Ectodermal cell (in vitro differentiated cells): ENCODE measurements around the gene MAPK10.
"Not testable (repeated sequence)": the region's sequence is repeated elsewhere in the genome, so short reads cannot be mapped to it uniquely, and the experiment has no call there.

Experiments
- H3K27ac ChIP-seq: 2 replicates; pipeline ENCODE4 v1.7.0; 2013; ENCODE audit warnings: mild to moderate bottlenecking, low read depth, low read length; ENCODE audit not compliant: insufficient read depth, poor library complexity, severe bottlenecking
- H3K27me3 ChIP-seq: 2 replicates; pipeline ENCODE4 v1.7.0; 2013; ENCODE audit warnings: mild to moderate bottlenecking, low read length; ENCODE audit not compliant: insufficient read depth, control insufficient read depth, poor library complexity, severe bottlenecking
- H3K36me3 ChIP-seq: one replicate; pipeline ENCODE4 v1.7.0; 2013; ENCODE audit warnings: low read length; ENCODE audit not compliant: control insufficient read depth, insufficient read depth
- H3K4me1 ChIP-seq: one replicate; pipeline ENCODE4 v1.7.0; 2013; ENCODE audit warnings: low read length; ENCODE audit not compliant: control insufficient read depth, insufficient read depth
- H3K4me3 ChIP-seq: 2 replicates; pipeline ENCODE4 v1.7.0; 2013; ENCODE audit warnings: low read depth, low read length, control low read depth; ENCODE audit not compliant: insufficient read depth
- H3K9me3 ChIP-seq: 2 replicates; pipeline ENCODE4 v1.7.0; 2013; ENCODE audit warnings: mild to moderate bottlenecking, low read length, moderate library complexity; ENCODE audit not compliant: control insufficient read depth
- WGBS, 2 experiments: methylation state at CpG; one replicate each; pipeline ENCODE4 v1.1.7; 2013; ENCODE audit warnings: missing lambda C conversion rate in 2 of 2; 5-methylcytosine and 5-hydroxymethylcytosine counted together

Gene MAPK10

GRCh38 chr4:86354390-86354789, 5.5 kb downstream of the MAPK10 start:
- peaks cover 12% of the 10 kb centered on the region for H3K4me1 ChIP-seq
- no peaks in the 10 kb centered on the region for H3K9me3 ChIP-seq
- peaks cover 14% of the 10 kb centered on the region for H3K36me3 ChIP-seq
- no peak overlapping the region for H3K4me3 ChIP-seq
- no peak overlapping the region for H3K27ac ChIP-seq
- 98 to 100% methylated on average over 1 to 2 of the region's 2 CpGs for WGBS, 2 experiments
- H3K27me3 ChIP-seq: no peaks in the 10 kb centered on the region

GRCh38 chr4:86346320-86346719, 13.5 kb downstream of the MAPK10 start:
- peaks cover 5% of the 10 kb centered on the region for H3K36me3 ChIP-seq
- WGBS, 2 experiments: 94 to 95% methylated on average over 3 of the region's 3 CpGs

GRCh38 chr4:86344127-86344526, 15.7 kb downstream of the MAPK10 start:
- peaks cover 5% of the 10 kb centered on the region for H3K4me1 ChIP-seq
- no peak overlapping the region for H3K27ac ChIP-seq
- peaks cover 5% of the 10 kb centered on the region for H3K36me3 ChIP-seq
- H3K4me3 ChIP-seq: no peak overlapping the region
- H3K27me3 ChIP-seq: no peaks in the 10 kb centered on the region
- no peaks in the 10 kb centered on the region for H3K9me3 ChIP-seq
- 80 to 86% methylated on average over 3 of the region's 3 CpGs for WGBS, 2 experiments

More at GRCh38 chr4:86346320-86346719, 13.5 kb downstream of the MAPK10 start:
- Histone ChIP-seq H3K9me3 (no peaks in the 10 kb centered on the region), H3K27me3 (no peaks in the 10 kb centered on the region), H3K27ac (no peak overlapping the region), H3K4me1 (peaks cover 5% of the 10 kb centered on the region), H3K4me3 (no peak overlapping the region)

- Histone ChIP-seq H3K27me3 (no peaks in the 10 kb centered on the region), H3K4me3 (no peak overlapping the region), H3K9me3 (no peaks in the 10 kb centered on the region), H3K4me1 (peaks cover 5% of the 10 kb centered on the region), H3K27ac (no peak overlapping the region), H3K36me3 (peaks cover 5% of the 10 kb centered on the region)
- WGBS, 2 experiments: 86 to 88% methylated on average over 2 of the region's 2 CpGs
These were observed 20.9 kb downstream of the MAPK10 start for GRCh38 chr4:86338989-86339388.

- Histone ChIP-seq H3K27ac (no peak overlapping the region), H3K27me3 (no peaks in the 10 kb centered on the region), H3K9me3 (no peaks in the 10 kb centered on the region), H3K4me3 (no peak overlapping the region), H3K36me3 (peaks cover 5% of the 10 kb centered on the region), H3K4me1 (peaks cover 5% of the 10 kb centered on the region)
- 74 to 85% methylated on average over 2 to 3 of the region's 3 CpGs for WGBS, 2 experiments
These were observed 21.3 kb downstream of the MAPK10 start for GRCh38 chr4:86338521-86338920.

GRCh38 chr4:86334020-86334750, 25.7 kb downstream of the MAPK10 start:
- H3K27me3 ChIP-seq: no peaks in the 10 kb centered on the region
- no peaks in the 10 kb centered on the region for H3K36me3 ChIP-seq
- no peak overlapping the region for H3K4me3 ChIP-seq
- no peak overlapping the region for H3K27ac ChIP-seq
- 86 to 92% methylated on average over 2 of the region's 2 CpGs for WGBS, 2 experiments
- no peaks in the 10 kb centered on the region for H3K9me3 ChIP-seq
- H3K4me1 ChIP-seq: peaks cover 8% of the 10 kb centered on the region

GRCh38 chr4:86333236-86333635, 26.6 kb downstream of the MAPK10 start:
- no peak overlapping the region for H3K27ac ChIP-seq
- H3K4me3 ChIP-seq: no peak overlapping the region
- no peaks in the 10 kb centered on the region for H3K9me3 ChIP-seq
- no peaks in the 10 kb centered on the region for H3K27me3 ChIP-seq
- no peaks in the 10 kb centered on the region for H3K36me3 ChIP-seq
- WGBS, 2 experiments: 0% methylated on average over 1 of the region's 1 CpG
- H3K4me1 ChIP-seq: peaks cover 4% of the 10 kb centered on the region

GRCh38 chr4:86330961-86331742, 28.7 kb downstream of the MAPK10 start:
- Histone ChIP-seq H3K27ac (no peak overlapping the region), H3K4me3 (no peak overlapping the region), H3K36me3 (no peaks in the 10 kb centered on the region), H3K27me3 (no peaks in the 10 kb centered on the region), H3K9me3 (no peaks in the 10 kb centered on the region), H3K4me1 (peaks cover 4% of the 10 kb centered on the region)
- WGBS, 2 experiments: 57 to 68% methylated on average over 4 to 5 of the region's 5 CpGs

- H3K36me3 ChIP-seq, H3K27ac ChIP-seq, H3K9me3 ChIP-seq, H3K4me3 ChIP-seq, H3K27me3 ChIP-seq, H3K4me1 ChIP-seq: not testable (repeated sequence)
- 73 to 90% methylated on average over 1 to 5 of the region's 5 CpGs for WGBS, 2 experiments
These were observed 29.4 kb downstream of the MAPK10 start for GRCh38 chr4:86330411-86330810.

GRCh38 chr4:86329431-86329830, 30.4 kb downstream of the MAPK10 start:
- H3K27ac ChIP-seq: no peak overlapping the region
- H3K27me3 ChIP-seq: no peaks in the 10 kb centered on the region
- WGBS, 2 experiments: 95 to 97% methylated on average over 3 of the region's 3 CpGs
- no peaks in the 10 kb centered on the region for H3K9me3 ChIP-seq
- H3K4me3 ChIP-seq: no peak overlapping the region
- H3K36me3 ChIP-seq: no peaks in the 10 kb centered on the region
- peaks cover 4% of the 10 kb centered on the region for H3K4me1 ChIP-seq
